Measurements from ENCODE around the gene SMIM7. TPM values are rescaled to one million over a fixed set of nuclear protein-coding genes. Genes with fewer than 3 reads are reported as not detected.

SMIM7 gene
- total and polyA plus RNA-seq, 7 donors, result 16.1 to 76.9 (median 50.0) TPM

DNA sequence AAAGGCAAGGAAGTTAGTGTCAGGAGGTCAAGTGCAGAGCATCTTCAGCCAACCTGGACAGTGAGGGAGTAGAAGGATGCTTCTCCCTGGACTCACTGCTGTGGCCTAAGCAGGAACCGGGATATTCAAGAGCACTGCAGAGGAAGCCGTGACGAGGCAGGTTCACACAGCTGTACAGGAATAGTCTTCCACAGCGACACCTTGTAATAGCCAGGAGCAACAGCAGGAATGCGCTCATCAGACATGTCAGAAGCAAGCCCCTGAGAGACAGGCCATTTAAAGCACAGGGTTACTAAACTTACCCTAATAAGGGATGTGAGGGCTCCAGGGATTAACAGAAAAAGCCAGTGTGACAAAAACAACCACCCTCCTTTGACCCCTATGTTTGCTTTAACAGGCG, 28.5 kb downstream of the SMIM7 start:
- intact Hi-C loops (cut with DNase I), result no loop called here
- TF ChIP-seq, protein P1, sequence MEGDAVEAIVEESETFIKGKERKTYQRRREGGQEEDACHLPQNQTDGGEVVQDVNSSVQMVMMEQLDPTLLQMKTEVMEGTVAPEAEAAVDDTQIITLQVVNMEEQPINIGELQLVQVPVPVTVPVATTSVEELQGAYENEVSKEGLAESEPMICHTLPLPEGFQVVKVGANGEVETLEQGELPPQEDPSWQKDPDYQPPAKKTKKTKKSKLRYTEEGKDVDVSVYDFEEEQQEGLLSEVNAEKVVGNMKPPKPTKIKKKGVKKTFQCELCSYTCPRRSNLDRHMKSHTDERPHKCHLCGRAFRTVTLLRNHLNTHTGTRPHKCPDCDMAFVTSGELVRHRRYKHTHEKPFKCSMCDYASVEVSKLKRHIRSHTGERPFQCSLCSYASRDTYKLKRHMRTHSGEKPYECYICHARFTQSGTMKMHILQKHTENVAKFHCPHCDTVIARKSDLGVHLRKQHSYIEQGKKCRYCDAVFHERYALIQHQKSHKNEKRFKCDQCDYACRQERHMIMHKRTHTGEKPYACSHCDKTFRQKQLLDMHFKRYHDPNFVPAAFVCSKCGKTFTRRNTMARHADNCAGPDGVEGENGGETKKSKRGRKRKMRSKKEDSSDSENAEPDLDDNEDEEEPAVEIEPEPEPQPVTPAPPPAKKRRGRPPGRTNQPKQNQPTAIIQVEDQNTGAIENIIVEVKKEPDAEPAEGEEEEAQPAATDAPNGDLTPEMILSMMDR (IDR thresholded peaks at IDR 0.05), result no peak
- Histone ChIP-seq H3K4me3 (no peak overlapping the region), H3K27me3 (ENCODE audit: insufficient read depth in 3 of 3, low read length in 2 of 3) (no peaks in the 10 kb centered on the region), H3K36me3 (ENCODE audit: insufficient read depth in 1 of 2, low read depth in 1 of 2) (peaks cover 5 to 38% of the 10 kb centered on the region in 2 donors), H3K4me1 (peaks cover 14% of the 10 kb centered on the region), H3K27ac (no peak overlapping the region), H3K9me3 (no peaks in the 10 kb centered on the region)
- WGBS, 3 donors, result 89 to 93% (median 89%) methylated on average over 6 of the region's 6 CpGs
- DNase-seq (no peak), ATAC-seq (no peak)

GRCh38 chr19:16628984-16629691, 30.8 kb downstream of the SMIM7 start:
- ATAC-seq, result peak; percentile 0 to 14 (median 10)

GRCh38 chr19:16628183-16628983, 31.6 kb downstream of the SMIM7 start, which contains the start of gene MED26:
Gene MED26 (minus strand): TSS chr19:16628204. CDS start chr19:16627943, 261 bp downstream.
- Histone ChIP-seq H3K27me3 (ENCODE audit: insufficient read depth in 3 of 3, low read length in 2 of 3) (no peaks in the 10 kb centered on the region), H3K36me3 (ENCODE audit: insufficient read depth in 1 of 2, low read depth in 1 of 2) (peaks cover 2 to 27% of the 10 kb centered on the region in 2 donors), H3K4me3 (peak within 1 kb of the TSS; percentile 94), H3K27ac (peak within 1 kb of the TSS; percentile 98), H3K9me3 (no peaks in the 10 kb centered on the region), H3K4me1 (peaks cover 34% of the 10 kb centered on the region)
- ATAC-seq (peak; percentile 91 to 95 (median 94)), DNase-seq (peak; percentile 94 to 97)
- intact Hi-C loops (cut with DNase I), result loop anchor here (5.0 kb wide), 2 partner anchors 41 to 56 kb away; partner anchors contain the start of gene SLC35E1 (in 2 of the 2)
- TF ChIP-seq, protein P1 (IDR thresholded peaks at IDR 0.05), result no peak
- WGBS, 3 donors, result 0% methylated on average over 68 to 98 of the region's 98 CpGs

More at GRCh38 chr19:16628984-16629691, 30.8 kb downstream of the SMIM7 start:
- intact Hi-C loops (cut with DNase I), result loop anchor here (5.0 kb wide), 2 partner anchors 42 to 57 kb away; partner anchors contain the start of gene SLC35E1 (in 2 of the 2)
- Histone ChIP-seq H3K4me1 (peaks cover 34% of the 10 kb centered on the region), H3K9me3 (no peaks in the 10 kb centered on the region), H3K36me3 (ENCODE audit: insufficient read depth in 1 of 2, low read depth in 1 of 2) (peaks cover 2 to 30% of the 10 kb centered on the region in 2 donors), H3K4me3 (peak overlapping the region; percentile 94), H3K27ac (peak overlapping the region; percentile 98), H3K27me3 (ENCODE audit: insufficient read depth in 3 of 3, low read length in 2 of 3) (no peaks in the 10 kb centered on the region)
- WGBS, 3 donors, result 1 to 2% (median 1%) methylated on average over 23 of the region's 23 CpGs
- TF ChIP-seq, protein P1 (IDR thresholded peaks at IDR 0.05), result no peak
- DNase-seq, result peak in 1 of 2 donors; percentile 51

GRCh38 chr19:16627928-16628182, 32.1 kb downstream of the SMIM7 start:
- TF ChIP-seq, protein P1 (IDR thresholded peaks at IDR 0.05), result no peak
- Histone ChIP-seq H3K4me3 (peak overlapping the region; percentile 94), H3K27me3 (ENCODE audit: insufficient read depth in 3 of 3, low read length in 2 of 3) (no peaks in the 10 kb centered on the region), H3K36me3 (ENCODE audit: insufficient read depth in 1 of 2, low read depth in 1 of 2) (peaks cover 2 to 24% of the 10 kb centered on the region in 2 donors), H3K9me3 (no peaks in the 10 kb centered on the region), H3K27ac (peak overlapping the region; percentile 98), H3K4me1 (peaks cover 34% of the 10 kb centered on the region)
- no peak for ATAC-seq
- 0 to 3% (median 1%) methylated on average over 7 to 38 of the region's 38 CpGs for WGBS, 3 donors
- intact Hi-C loops (cut with DNase I), result loop anchor here (5.0 kb wide), 2 partner anchors 41 to 56 kb away; partner anchors contain the start of gene SLC35E1 (in 2 of the 2)
- DNase-seq, result no peak

All from psoas muscle (tissue), 8 donors.